NB4 (cell line): ENCODE results near the gene DIP2C.

Experiments
- MYC ChIP-seq: IDR thresholded peaks from 2 replicates; pipeline ENCODE4 v1.6.1; 2011; ENCODE audit warnings: low read depth, low read length
- POLR2A ChIP-seq: IDR thresholded peaks from 2 replicates; pipeline ENCODE4 v1.6.1; 2011; ENCODE audit warnings: mild to moderate bottlenecking; ENCODE audit not compliant: insufficient read length; ENCODE audit errors: extremely low read depth
- TF ChIP-seq, protein P1 (sequence below): IDR thresholded peaks from one replicate; pipeline ENCODE4 v1.5.1; 2012; ENCODE audit warnings: low read depth, low read length
- TF ChIP-seq, protein P2 (sequence below): IDR thresholded peaks from 2 replicates; pipeline ENCODE4 v1.6.1; 2011; ENCODE audit warnings: low read depth, low read length

DNA sequence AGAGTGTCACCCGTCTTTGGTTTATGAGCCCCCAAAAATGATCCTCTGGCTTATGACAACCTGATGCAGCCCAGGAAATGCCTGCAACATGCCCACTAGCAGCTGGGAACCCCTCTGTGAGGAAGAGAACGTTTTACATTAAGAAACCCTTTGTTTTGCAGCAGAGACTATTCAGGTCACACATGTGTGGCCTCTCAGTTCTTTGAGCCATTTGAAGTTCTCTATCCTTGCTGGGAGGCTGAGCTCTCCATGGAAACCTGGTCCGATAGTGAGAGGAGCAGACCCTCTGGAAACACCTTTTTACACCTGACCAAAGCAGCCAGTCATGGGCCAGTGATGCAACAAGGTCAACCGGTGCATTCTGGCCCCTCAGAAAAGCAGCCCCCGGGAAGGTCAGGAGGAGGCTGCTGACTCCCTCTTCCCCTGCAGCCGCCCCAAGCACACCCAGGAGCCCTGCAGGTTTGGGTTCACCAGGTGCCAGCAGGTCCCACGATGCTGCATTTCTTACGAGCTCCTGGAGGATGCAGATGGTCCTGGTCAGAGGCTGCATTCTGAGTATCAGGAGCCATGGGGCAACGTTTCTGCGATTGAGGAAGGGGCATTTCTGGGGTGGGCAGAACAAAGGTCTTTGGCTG lies 419.9 kb downstream of the DIP2C start:
- TF ChIP-seq, protein P1, sequence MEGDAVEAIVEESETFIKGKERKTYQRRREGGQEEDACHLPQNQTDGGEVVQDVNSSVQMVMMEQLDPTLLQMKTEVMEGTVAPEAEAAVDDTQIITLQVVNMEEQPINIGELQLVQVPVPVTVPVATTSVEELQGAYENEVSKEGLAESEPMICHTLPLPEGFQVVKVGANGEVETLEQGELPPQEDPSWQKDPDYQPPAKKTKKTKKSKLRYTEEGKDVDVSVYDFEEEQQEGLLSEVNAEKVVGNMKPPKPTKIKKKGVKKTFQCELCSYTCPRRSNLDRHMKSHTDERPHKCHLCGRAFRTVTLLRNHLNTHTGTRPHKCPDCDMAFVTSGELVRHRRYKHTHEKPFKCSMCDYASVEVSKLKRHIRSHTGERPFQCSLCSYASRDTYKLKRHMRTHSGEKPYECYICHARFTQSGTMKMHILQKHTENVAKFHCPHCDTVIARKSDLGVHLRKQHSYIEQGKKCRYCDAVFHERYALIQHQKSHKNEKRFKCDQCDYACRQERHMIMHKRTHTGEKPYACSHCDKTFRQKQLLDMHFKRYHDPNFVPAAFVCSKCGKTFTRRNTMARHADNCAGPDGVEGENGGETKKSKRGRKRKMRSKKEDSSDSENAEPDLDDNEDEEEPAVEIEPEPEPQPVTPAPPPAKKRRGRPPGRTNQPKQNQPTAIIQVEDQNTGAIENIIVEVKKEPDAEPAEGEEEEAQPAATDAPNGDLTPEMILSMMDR: no peak
- TF ChIP-seq, protein P2, sequence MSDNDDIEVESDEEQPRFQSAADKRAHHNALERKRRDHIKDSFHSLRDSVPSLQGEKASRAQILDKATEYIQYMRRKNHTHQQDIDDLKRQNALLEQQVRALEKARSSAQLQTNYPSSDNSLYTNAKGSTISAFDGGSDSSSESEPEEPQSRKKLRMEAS: no peak
- TF ChIP-seq POLR2A (no peak), MYC (no peak)
